HTR-8/SVneo (cell line): Measurements from ENCODE around the gene SKAP2.
"Not testable (repeated sequence)": the region's sequence is repeated elsewhere in the genome, so short reads cannot be mapped to it uniquely, and the experiment has no call there.

Source experiments
- DNase-seq: peaks from one replicate; pipeline ENCODE4 v3.0.0; 2011; ENCODE audit warnings: low spot score, mixed read lengths; ENCODE audit not compliant: insufficient read length
- FAIRE-seq: peaks from 2 replicates; lab custom pipeline; 2011; peaks lifted over from hg19 to GRCh38; lab: Jason Lieb, UNC

Gene SKAP2

GRCh38 chr7:26858241-26858715 is 6.1 kb downstream of the SKAP2 start:
- DNase-seq, result no peak
- FAIRE-seq, result no peak

DNA sequence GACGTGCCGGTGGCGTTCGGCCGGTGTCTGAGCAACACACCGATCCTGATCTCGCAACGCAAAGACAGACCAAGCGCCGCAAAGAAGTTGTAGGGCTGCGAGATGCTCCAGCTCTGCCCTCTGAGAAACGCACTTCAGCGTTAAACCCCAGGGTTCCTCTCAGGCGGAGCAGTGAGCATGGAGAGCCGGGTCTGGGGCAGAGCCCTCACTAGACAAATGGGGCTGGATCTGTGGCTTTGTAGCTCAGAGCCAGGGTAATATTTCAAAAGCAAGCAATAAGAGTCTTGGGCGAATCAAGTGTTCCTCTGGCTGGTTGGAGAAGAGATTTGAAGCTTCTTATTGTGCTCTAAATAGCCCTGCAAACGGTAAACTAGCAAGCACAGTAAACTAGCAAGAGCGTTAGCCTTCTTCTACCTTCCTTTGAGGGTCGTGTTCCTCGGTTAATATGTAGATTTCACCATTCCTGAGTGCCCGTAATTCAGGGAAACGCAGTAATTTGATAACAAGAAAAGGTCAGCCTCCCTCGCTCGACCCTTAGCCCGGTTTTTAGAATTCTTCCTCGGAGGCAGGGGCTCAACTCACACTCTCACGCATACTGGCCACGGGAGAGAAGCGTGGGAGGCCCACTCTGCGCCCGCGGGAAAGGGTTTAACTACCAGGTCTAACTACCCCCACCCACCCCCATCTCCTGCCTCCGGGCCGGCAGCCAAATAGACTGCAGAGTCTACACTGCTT is 6.7 kb downstream of the SKAP2 start:
- DNase-seq (no peak), FAIRE-seq (no peak)

GRCh38 chr7:26857170-26857505 is 7.3 kb downstream of the SKAP2 start:
- FAIRE-seq (no peak), DNase-seq (no peak)

DNA sequence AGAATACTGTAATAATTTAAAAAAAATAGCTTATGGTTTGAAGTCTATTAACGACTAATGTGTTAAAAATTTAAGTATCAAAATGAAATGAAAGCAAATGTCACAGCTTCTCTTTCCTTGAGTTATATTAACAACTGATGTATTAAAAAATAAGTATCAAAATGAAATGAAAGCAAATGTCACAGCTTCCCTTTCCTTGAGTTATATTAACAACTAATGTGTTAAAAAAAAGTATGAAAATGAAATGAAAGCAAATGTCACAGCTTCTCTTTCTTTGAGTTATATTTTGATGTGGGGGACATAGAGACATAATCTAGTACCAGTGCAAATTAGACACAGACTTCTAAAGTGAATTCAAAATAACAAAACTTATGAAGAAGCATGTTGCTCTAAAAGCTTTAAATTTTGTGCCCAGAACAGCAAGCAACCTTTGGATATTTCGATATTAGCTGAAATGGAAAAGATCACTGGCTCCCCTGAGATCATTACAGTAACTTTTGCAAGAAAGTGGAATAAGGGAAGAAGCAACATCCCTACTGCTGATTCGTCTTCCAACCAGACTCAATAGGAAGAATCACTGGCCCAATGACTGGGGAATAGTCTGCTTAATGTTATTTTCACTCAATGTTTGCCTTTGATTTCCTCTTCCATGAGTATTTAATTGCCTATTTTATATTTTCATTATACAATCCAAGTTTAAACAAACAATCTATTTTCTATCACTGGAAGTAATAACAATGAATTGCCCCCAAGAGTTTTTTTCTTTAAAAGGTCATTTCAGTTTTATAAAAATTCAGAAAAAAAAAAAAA is 8.0 kb downstream of the SKAP2 start:
- DNase-seq (no peak), FAIRE-seq (no peak)

- no peak for FAIRE-seq
These were observed 9.2 kb downstream of the SKAP2 start for GRCh38 chr7:26854876-26855855.

DNA sequence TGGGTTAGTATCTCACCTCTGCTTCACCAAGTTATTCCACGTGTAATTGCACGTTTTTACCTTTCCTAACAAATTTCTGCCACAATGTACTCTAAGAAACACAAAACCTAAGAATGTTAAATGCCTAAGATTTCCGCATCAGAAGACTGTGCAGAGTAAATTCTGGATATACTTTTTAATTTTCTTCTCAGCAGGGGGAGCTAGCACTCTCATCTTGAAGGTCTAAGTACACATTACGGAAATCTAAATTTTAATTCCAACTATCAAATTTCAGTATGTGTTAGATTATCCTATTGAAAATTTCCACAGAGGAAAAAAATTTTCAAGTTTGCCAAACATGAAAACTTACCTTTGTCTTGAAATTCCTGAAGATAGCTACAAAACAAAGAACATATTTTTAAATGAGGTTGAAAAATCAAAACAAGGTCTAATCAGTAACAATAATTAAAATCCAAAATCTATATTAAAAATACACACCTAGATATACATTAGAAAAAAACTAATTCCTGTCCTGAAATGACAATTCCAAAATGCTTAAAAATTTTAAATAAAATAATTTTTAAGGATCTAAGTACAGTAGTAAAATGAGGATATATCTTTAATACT is 10.5 kb downstream of the SKAP2 start:
- DNase-seq (no peak), FAIRE-seq (no peak)

More at GRCh38 chr7:26854876-26855855, 9.2 kb downstream of the SKAP2 start:
- DNase-seq, result no peak

- DNase-seq (no peak), FAIRE-seq (no peak)
These were observed 14.2 kb downstream of the SKAP2 start for GRCh38 chr7:26850193-26850651.

- FAIRE-seq (no peak), DNase-seq (no peak)
These were observed 20.7 kb downstream of the SKAP2 start for GRCh38 chr7:26843705-26844104.

GRCh38 chr7:26842897-26843296 is 21.5 kb downstream of the SKAP2 start:
- no peak for DNase-seq
- FAIRE-seq, result no peak

DNA sequence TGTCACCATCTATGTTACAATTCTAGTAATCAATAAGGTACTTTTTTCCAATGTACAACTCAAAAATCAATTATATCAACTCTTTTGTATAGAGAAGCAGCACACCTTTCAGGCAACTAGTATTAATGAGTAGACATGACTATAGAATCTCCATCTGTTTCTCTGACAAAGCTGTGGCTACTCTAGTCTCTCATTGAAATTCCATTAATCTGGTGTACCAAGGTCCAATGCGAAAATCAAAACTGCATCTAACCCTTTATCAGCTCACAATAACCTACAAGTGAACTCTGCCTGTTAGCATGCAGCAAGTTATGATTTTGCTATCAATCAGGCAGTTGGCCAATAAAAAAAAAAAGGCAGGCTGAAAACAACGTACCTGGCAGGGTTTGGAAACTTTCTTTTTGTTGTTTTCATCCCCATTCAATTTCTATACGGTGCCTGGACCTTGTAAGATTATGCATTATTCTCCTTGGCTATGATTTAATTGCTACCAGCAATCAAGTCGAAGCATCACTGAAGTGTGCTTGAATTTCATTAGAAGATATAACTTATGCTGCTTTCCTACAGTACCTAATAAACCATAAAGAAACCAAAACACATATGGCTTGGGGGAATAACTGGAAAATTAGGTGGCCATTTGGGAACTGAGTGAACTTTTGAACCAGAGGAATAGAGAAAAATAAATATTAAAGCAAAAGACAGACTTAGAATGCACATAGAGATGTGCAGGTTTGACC is 23.2 kb downstream of the SKAP2 start:
- FAIRE-seq (no peak), DNase-seq (no peak)

GRCh38 chr7:26836793-26837192 is 27.6 kb downstream of the SKAP2 start:
- FAIRE-seq, DNase-seq: not testable (repeated sequence)

GRCh38 chr7:26815426-26815825 is 49.0 kb downstream of the SKAP2 start:
- DNase-seq (no peak), FAIRE-seq (no peak)

DNA sequence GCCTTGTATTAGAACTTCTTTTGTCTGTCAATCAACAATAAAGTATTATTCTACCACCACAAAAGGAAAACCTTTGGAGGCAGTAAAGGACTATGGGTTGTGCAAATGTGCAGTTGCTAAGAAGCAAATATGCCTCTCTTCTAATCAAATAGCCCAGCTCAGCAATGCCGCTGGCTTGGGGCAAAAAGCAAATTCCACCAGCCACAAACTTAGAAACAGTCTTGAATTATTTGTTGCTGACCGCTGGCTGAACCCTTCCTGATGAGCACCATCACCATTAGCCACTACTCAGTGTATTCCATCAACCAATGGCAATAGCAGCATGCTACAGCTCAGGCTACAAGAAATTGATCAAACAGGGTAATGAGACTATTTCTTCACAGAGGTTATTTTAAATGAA is 51.0 kb downstream of the SKAP2 start:
- no peak for FAIRE-seq
- DNase-seq, result no peak

DNA sequence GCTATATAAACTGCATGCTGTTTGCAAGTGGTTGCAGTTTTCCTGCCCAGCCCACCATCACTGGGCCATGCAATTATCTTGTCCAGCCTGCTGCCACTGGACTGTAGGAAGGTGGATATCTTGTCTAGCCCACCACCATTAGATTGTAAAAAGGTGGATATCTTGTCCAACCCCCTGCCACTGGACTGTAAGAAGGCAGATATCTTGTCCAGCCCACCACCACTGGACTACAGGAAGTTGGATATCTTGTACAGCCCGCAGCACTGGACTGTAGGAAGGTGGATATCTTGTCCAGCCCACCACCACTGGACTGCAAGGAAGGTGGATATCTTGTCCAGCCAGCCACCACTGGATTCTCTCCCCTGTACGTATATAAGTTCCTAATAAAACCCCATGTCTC is 69.8 kb downstream of the SKAP2 start:
- FAIRE-seq (no peak), DNase-seq (no peak)

- no peak for FAIRE-seq
- DNase-seq, result no peak
These were observed 71.8 kb downstream of the SKAP2 start for GRCh38 chr7:26792576-26792975.

GRCh38 chr7:26792006-26792405 is 72.4 kb downstream of the SKAP2 start:
- FAIRE-seq (no peak), DNase-seq (no peak)

DNA sequence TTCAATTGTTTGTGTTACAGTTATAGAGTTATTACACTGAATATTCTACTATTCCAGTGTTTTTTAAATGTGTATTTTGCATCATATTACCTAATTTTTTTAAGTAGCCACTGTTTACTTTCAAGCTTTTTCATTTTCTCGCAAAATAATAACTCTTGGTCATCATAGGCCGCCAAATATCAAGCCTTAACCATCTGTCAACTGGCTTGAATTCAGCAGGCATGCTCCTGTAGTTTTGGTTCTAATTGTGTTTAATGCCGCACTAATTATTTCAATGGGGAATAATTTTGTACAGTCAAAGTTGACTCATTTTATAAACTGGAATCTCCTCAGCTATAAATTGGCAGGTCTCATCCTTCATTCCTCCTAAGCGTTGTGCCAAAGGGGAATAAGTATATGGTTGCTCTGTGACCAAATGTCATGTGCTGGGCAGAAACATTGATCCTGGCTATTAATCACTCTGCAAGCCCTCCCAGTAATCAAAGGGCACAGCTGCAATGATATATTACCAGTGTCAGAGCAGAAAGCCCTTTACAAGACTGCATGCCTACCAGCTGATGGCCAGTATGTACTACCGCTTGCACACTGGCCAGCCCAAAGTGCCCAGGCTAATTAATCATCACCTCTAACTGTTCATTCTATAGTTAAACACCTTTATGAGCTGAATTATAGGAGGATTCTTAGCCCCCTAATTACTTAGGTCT is 74.8 kb downstream of the SKAP2 start:
- FAIRE-seq (no peak), DNase-seq (no peak)

GRCh38 chr7:26787701-26788100 is 76.7 kb downstream of the SKAP2 start:
- FAIRE-seq, result no peak
- no peak for DNase-seq

DNA sequence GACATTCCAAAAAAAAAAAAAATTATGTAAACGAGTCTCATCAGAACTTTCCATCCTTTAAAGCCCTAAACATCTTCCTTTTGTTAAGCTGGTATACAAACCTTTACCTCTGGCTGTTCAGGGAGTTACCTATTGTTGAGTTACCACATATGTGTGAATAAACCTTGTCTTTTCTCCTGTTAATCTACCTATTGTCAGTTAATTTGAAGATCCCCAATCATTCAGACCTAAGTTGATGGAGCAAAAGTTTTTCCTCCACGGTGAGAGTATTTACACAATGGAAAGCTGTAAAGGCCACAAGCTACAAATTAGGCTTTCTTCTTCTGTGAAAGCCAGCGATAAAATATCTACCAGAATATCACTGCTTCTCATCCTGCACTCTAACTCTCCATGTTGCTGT is 80.3 kb downstream of the SKAP2 start:
- no peak for DNase-seq
- FAIRE-seq, result no peak
